ENCODE data around the gene FAM83E.
"Not testable (repeated sequence)": the region's sequence is repeated elsewhere in the genome, so short reads cannot be mapped to it uniquely, and the experiment has no call there.

The FAM83E gene

GRCh38 chr19:48639483-48640375 lies 24.9 kb upstream of the FAM83E start:
- DNase-seq: no peak

GRCh38 chr19:48638831-48639381 lies 24.0 kb upstream of the FAM83E start:
- DNase-seq: no peak

- DNase-seq: peak; percentile 96
Observed at GRCh38 chr19:48637948-48638830, 23.3 kb upstream of the FAM83E start.

GRCh38 chr19:48637449-48637947 lies 22.6 kb upstream of the FAM83E start:
- peak; percentile 100 for DNase-seq

GRCh38 chr19:48636859-48637448 lies 22.1 kb upstream of the FAM83E start, which contains the start of gene DBP:
Gene DBP, minus strand, starts transcription at chr19:48637379. Its CDS starts 385 bp downstream, at chr19:48636994.
- DNase-seq: peak; percentile 72

GRCh38 chr19:48635966-48636858 lies 21.3 kb upstream of the FAM83E start:
- DNase-seq: no peak

- DNase-seq: peak; percentile 47
Observed at GRCh38 chr19:48635263-48635965, 20.5 kb upstream of the FAM83E start.

- peak; percentile 98 for DNase-seq
Observed at GRCh38 chr19:48634424-48635262, 19.8 kb upstream of the FAM83E start.

GRCh38 chr19:48634036-48634342 lies 19.1 kb upstream of the FAM83E start:
- no peak for DNase-seq

- DNase-seq: no peak
Observed at GRCh38 chr19:48633148-48634035, 18.5 kb upstream of the FAM83E start.

GRCh38 chr19:48632692-48633147 lies 17.8 kb upstream of the FAM83E start:
- peak; percentile 74 for DNase-seq

GRCh38 chr19:48632286-48632685 lies 17.4 kb upstream of the FAM83E start:
- not testable (repeated sequence) for DNase-seq

- DNase-seq: no peak
Observed at GRCh38 chr19:48631225-48631624, 16.3 kb upstream of the FAM83E start.

GRCh38 chr19:48630296-48631063 lies 15.6 kb upstream of the FAM83E start:
- no peak for DNase-seq

- DNase-seq: no peak
Observed at GRCh38 chr19:48629599-48630295, 14.9 kb upstream of the FAM83E start.

- no peak for DNase-seq
Observed at GRCh38 chr19:48629297-48629598, 14.4 kb upstream of the FAM83E start.

GRCh38 chr19:48628486-48629296 lies 13.8 kb upstream of the FAM83E start:
- DNase-seq: no peak

Measured in MV-4-11 (cell line).